HAP-1 (cell line): ENCODE measurements around the gene PPDPF.

ENCODE experiments used
- DNase-seq, 2 experiments: peaks; one replicate each; pipeline ENCODE4 v3.0.0-alpha.2; 2016 to 2020; ENCODE audit warnings: low spot score in 2 of 2
- H3K27me3 ChIP-seq: fragments of 250-450 bp; sonication (Bioruptor Pico); 2 replicates; pipeline ENCODE4 v1.5.1; 2020; ENCODE audit warnings: low read depth, mild to moderate bottlenecking, moderate library complexity
- H3K36me3 ChIP-seq: fragments of 250-450 bp; sonication (Bioruptor Pico); replicated peaks from 2 replicates; pipeline ENCODE4 v1.5.1; 2020; ENCODE audit warnings: mild to moderate bottlenecking
- H3K4me1 ChIP-seq: fragments of 250-450 bp; sonication (Bioruptor Pico); 2 replicates; pipeline ENCODE4 v1.5.1; 2020; ENCODE audit warnings: mild to moderate bottlenecking
- H3K4me3 ChIP-seq: fragments of 250-450 bp; sonication (Bioruptor Pico); 2 replicates; pipeline ENCODE4 v1.5.1; 2020; ENCODE audit warnings: mild to moderate bottlenecking, moderate library complexity
- H3K9me3 ChIP-seq: fragments of 250-450 bp; sonication (Bioruptor Pico); 2 replicates; pipeline ENCODE4 v1.5.1; 2020; ENCODE audit warnings: mild to moderate bottlenecking, moderate library complexity
- in situ Hi-C: fragments of 300-500 bp; cut with MboI; formaldehyde crosslinking; loops from 3 replicates; pipeline ENCODE4 v1.14.3; 2020; ENCODE audit warnings: low sequenced_read_pairs, inconsistent platforms, mixed read lengths

The PPDPF gene

DNA sequence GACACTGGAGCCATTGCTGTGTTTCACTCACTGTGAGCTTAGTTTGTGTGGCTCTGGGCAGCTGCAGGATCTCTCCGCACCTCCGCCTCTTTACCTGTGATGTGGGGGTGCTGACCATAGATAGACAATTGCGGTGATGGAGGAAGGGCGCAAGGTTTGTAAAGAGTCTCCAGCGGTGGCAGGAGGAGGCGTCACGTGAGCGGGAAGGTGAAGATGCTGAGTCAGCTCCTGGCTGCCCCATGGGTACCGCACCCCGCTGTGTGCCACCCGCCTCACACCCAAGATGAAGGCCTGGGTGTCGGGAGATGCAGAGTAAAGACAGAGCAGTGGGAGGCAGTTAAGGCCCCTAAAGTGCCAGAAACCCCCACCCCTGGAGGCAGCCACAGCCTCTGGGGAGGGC is 39.1 kb upstream of the PPDPF start:
- DNase-seq = no peak
- in situ Hi-C loops = no loop called here
- Histone ChIP-seq H3K9me3 (no peaks in the 10 kb centered on the region), H3K4me1 (peaks cover 11% of the 10 kb centered on the region; the same call in 1 of the 2 replicates), H3K36me3 (no peaks in the 10 kb centered on the region), H3K4me3 (no peak overlapping the region), H3K27me3 (peaks cover 11% of the 10 kb centered on the region)

DNA sequence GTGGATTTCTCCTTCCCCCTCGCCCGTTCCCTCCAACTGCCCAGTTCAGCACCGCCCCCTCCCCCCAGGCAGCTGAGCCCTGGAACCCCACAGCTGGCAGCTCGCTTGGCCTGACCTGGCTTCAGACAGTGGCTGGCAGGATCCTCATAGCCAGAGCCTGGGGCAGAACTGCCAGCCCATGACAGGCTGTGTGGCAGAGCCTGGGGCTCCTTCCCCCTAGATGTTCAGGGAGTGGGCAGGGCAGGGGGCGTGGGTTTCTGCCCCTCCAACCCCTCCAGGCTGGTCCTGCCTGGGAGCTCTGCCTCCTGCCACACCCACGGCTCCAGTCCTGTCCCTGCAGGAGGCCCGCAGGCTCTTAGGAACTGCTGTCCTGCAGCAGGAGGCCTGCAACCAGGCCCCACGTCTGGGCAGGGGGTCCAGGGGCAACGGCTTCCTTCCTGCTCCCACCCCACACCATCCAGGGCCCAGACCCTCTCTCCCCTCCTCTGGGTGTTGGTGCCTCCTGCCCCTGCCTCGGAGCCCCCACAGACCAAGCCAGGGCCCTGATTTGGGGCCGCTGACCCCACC is 38.5 kb upstream of the PPDPF start:
- peaks cover 10% of the 10 kb centered on the region for H3K27me3 ChIP-seq
- H3K9me3 ChIP-seq = no peaks in the 10 kb centered on the region
- H3K4me1 ChIP-seq = peaks cover 11% of the 10 kb centered on the region; the same call in 1 of the 2 replicates
- DNase-seq = no peak
- in situ Hi-C loops = no loop called here
- H3K36me3 ChIP-seq = no peaks in the 10 kb centered on the region
- no peak overlapping the region for H3K4me3 ChIP-seq

- Histone ChIP-seq H3K27me3 (peaks cover under 1% of the 10 kb centered on the region; the same call in 1 of the 2 replicates), H3K4me3 (no peak overlapping the region), H3K36me3 (peaks cover 10% of the 10 kb centered on the region), H3K9me3 (no peaks in the 10 kb centered on the region), H3K4me1 (peaks cover 11% of the 10 kb centered on the region; the same call in 1 of the 2 replicates)
- in situ Hi-C loops = no loop called here
- DNase-seq = peak in 1 of 2 experiments; percentile 60
These were observed 36.7 kb upstream of the PPDPF start for GRCh38 chr20:63483834-63484233.

DNA sequence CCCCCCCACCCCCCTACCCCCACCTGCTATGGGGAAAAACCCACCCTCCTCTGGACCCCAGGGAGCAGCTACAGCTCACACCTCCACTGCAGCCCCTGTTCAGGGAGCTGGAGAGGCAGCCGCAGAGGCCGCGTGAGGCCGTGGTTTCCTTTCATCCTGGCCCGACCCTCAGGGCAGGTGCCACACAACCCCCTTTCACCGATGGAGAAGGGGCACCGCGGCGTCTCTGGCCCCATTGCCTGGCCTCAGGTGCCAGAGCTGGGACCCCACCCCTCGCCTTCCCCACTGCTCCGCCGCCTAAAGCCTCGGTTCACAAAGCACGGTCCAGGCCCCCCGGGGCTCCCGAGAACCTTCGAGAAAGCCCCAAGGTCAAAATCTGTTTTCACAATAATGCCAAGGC is 36.3 kb upstream of the PPDPF start:
- peaks cover 11% of the 10 kb centered on the region; the same call in 1 of the 2 replicates for H3K4me1 ChIP-seq
- DNase-seq = peak in 1 of 2 experiments; percentile 36
- H3K4me3 ChIP-seq = no peak overlapping the region
- in situ Hi-C loops = no loop called here
- H3K36me3 ChIP-seq = peaks cover 14% of the 10 kb centered on the region
- no peaks in the 10 kb centered on the region for H3K9me3 ChIP-seq
- H3K27me3 ChIP-seq = no peaks in the 10 kb centered on the region; the same call in 1 of the 2 replicates

GRCh38 chr20:63484651-63485403 is 35.7 kb upstream of the PPDPF start:
- no peak for DNase-seq
- Histone ChIP-seq H3K27me3 (no peaks in the 10 kb centered on the region), H3K4me3 (no peak overlapping the region), H3K4me1 (peaks cover 11% of the 10 kb centered on the region; the same call in 1 of the 2 replicates), H3K9me3 (no peaks in the 10 kb centered on the region), H3K36me3 (peaks cover 20% of the 10 kb centered on the region)
- in situ Hi-C loops = no loop called here

GRCh38 chr20:63486300-63486855 is 34.2 kb upstream of the PPDPF start:
- Histone ChIP-seq H3K36me3 (peaks cover 36% of the 10 kb centered on the region), H3K4me3 (no peak overlapping the region), H3K9me3 (no peaks in the 10 kb centered on the region), H3K4me1 (peaks cover 11% of the 10 kb centered on the region; the same call in 1 of the 2 replicates), H3K27me3 (no peaks in the 10 kb centered on the region)
- DNase-seq = peak in 1 of 2 experiments; percentile 44
- in situ Hi-C loops = no loop called here

DNA sequence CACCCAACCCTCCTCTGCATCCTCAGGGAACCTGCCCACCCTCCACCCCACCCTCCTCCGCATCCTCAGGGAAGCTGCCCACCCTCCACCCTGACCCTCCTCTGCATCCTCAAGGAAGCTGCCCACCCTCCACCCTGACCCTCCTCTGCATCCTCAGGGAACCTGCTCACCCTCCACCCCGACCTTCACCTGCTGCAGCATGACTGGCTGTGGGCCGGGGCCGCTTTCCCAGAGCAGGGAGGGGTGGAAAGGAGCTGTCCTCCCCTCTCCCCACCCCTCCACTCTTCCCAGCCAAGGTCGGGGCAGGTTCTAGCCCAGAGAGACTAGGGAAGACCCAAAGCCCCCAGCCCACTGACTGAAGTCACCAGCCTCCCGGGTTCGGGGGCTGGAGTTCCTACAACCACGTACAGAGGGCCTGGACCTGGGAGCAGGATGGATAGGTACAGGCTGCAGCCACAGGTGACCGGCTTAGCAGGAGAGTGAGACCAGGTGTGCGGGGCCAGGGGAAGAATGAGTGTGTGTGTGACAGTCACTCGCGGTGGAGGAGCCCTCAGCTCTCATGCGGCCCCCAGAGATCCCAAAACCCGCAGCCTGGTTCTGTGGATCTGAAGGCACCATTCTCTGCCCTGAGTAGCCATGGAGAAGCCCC is 33.3 kb upstream of the PPDPF start:
- H3K4me3 ChIP-seq = no peak overlapping the region
- no peak for DNase-seq
- no peaks in the 10 kb centered on the region for H3K27me3 ChIP-seq

GRCh38 chr20:63487781-63488241 is 32.8 kb upstream of the PPDPF start:
- Histone ChIP-seq H3K4me3 (no peak overlapping the region), H3K27me3 (no peaks in the 10 kb centered on the region), H3K9me3 (no peaks in the 10 kb centered on the region), H3K4me1 (peaks cover 11% of the 10 kb centered on the region; the same call in 1 of the 2 replicates), H3K36me3 (peaks cover 42% of the 10 kb centered on the region)
- in situ Hi-C loops = no loop called here
- DNase-seq = no peak

More for the DNA sequence above, 33.3 kb upstream of the PPDPF start:
- H3K4me1 ChIP-seq = peaks cover 11% of the 10 kb centered on the region; the same call in 1 of the 2 replicates
- H3K36me3 ChIP-seq = peaks cover 41% of the 10 kb centered on the region
- in situ Hi-C loops = no loop called here
- no peaks in the 10 kb centered on the region for H3K9me3 ChIP-seq

DNA sequence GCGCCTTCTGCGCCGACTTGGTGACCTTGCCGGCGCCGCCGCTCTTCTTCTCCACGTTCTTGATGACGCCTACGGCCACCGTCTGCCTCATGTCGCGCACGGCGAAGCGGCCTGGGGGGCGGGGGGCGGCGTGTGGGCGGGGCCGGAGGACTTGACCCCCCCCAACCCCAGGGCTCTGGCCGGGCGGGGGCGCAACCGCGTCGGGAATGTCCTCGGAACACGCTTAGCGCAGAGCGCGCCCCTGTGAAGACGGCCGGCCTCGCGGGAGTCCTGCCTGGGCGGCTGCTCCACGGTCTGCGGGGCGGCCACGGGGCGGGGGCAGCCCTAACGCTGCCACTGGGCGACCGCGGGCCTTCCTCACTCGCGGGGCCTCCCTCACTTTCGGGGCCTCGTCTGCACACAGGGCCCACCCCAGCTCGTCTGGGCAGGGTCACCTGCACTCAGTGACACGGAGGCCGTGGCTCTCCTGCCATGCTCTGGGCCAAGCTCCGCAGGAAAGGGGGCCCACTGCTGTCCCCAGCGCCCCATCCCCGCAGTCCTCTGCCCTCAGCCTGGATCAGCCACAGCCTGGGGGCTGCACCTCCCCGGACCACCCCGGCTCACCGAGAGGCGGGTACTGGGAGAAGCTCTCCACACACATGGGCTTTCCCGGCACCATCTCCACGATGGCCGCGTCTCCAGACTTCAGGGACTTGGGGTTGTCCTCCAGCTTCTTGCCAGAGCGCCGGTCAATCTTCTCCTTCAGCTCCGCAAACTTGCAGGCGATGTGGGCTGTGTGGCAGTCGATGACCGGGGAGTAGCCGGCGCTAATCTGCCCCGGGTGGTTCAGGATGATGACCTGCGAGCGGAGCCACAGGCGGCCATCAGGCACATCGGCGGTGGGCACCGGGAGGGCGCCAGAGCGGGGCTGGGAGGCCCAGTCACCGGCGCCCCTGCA is 32.0 kb upstream of the PPDPF start:
- Histone ChIP-seq H3K27me3 (no peaks in the 10 kb centered on the region), H3K9me3 (no peaks in the 10 kb centered on the region), H3K4me1 (0 out of 2 replicates have a peak, but pooled peaks cover 5% of the 10 kb centered on the region), H3K4me3 (no peak overlapping the region), H3K36me3 (peaks cover 50% of the 10 kb centered on the region)
- DNase-seq = no peak
- in situ Hi-C loops = no loop called here

DNA sequence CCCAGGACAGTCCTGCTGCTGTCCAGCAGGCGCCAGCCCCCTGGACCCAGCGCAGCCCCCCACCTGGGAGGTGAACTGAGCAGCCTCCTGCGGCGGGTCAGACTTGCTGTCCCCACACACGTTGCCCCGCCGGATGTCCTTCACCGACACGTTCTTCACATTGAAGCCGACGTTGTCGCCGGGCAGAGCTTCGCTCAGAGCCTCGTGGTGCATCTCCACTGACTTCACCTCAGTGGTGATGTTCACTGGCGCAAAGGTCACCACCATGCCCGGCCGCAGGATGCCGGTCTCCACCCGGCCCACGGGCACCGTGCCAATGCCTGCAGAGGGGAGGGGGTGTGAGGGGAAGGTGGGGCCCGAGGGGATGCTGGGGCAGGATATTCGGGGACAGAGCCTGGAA is 30.1 kb upstream of the PPDPF start:
- H3K36me3 ChIP-seq = peaks cover 68% of the 10 kb centered on the region
- in situ Hi-C loops = no loop called here
- no peaks in the 10 kb centered on the region for H3K27me3 ChIP-seq
- no peaks in the 10 kb centered on the region for H3K9me3 ChIP-seq
- peak in 1 of 2 experiments; percentile 7 for DNase-seq
- H3K4me1 ChIP-seq = no peaks in the 10 kb centered on the region
- no peak overlapping the region for H3K4me3 ChIP-seq

DNA sequence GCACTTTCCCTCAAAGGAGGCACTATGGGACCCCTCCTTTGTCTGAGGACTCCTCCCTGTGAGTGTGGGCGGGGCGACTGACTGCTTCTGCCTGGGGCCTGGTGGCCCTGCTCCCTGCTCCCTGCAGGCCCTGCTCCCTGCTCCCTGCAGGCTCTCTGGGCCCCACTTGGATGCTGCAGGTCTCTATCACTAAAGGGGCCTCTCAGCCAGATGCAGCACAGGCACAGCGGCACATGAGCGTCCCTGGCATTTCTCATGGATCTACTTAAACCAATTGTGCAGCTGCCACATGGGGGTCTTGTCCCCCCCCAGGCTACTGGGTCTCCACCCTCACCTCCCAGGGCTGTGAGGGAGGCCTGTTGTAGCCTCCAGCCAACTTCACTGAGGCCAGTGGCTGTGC is 29.5 kb upstream of the PPDPF start:
- peak in 1 of 2 experiments; percentile 8 for DNase-seq
- H3K36me3 ChIP-seq = peaks cover 75% of the 10 kb centered on the region
- H3K27me3 ChIP-seq = no peaks in the 10 kb centered on the region
- in situ Hi-C loops = no loop called here
- no peak overlapping the region for H3K4me3 ChIP-seq
- no peaks in the 10 kb centered on the region for H3K4me1 ChIP-seq
- no peaks in the 10 kb centered on the region for H3K9me3 ChIP-seq

GRCh38 chr20:63491635-63492230 is 28.8 kb upstream of the PPDPF start:
- H3K9me3 ChIP-seq = no peaks in the 10 kb centered on the region
- H3K27me3 ChIP-seq = no peaks in the 10 kb centered on the region
- H3K36me3 ChIP-seq = peaks cover 81% of the 10 kb centered on the region
- H3K4me3 ChIP-seq = no peak overlapping the region
- H3K4me1 ChIP-seq = peaks cover 6% of the 10 kb centered on the region
- in situ Hi-C loops = no loop called here
- DNase-seq = no peak
